ENCODE data around the gene HERPUD1. TPM values are rescaled to one million over a fixed set of nuclear protein-coding genes. Genes with fewer than 3 reads are reported as not detected.
"Not testable (repeated sequence)": the region's sequence is repeated elsewhere in the genome, so short reads cannot be mapped to it uniquely, and the experiment has no call there.

HERPUD1 gene
- total RNA-seq, 1 experiment from 2014 or later: 180 TPM

GRCh38 chr16:56930486-56931270 lies 1.3 kb upstream of the HERPUD1 start:
- DNase-seq (ENCODE audit: low read depth, low spot score): no peak
- in situ Hi-C loops (cut with HindIII; ENCODE audit: low pct_unique_long_range_greater_than_20kb, low sequenced_read_pairs): no loop called here

- peak; percentile 27 for DNase-seq (ENCODE audit: low read depth, low spot score)
- in situ Hi-C loops (cut with HindIII; ENCODE audit: low pct_unique_long_range_greater_than_20kb, low sequenced_read_pairs): no loop called here
Measured at GRCh38 chr16:56931271-56931891, 561 bp upstream of the HERPUD1 start.

GRCh38 chr16:56932721-56933619 lies 1.0 kb downstream of the HERPUD1 start:
- peak; percentile 69 for DNase-seq (ENCODE audit: low read depth, low spot score)
- in situ Hi-C loops (cut with HindIII; ENCODE audit: low pct_unique_long_range_greater_than_20kb, low sequenced_read_pairs): no loop called here

GRCh38 chr16:56933828-56934598 lies 2.1 kb downstream of the HERPUD1 start:
- no peak for DNase-seq (ENCODE audit: low read depth, low spot score)
- in situ Hi-C loops (cut with HindIII; ENCODE audit: low pct_unique_long_range_greater_than_20kb, low sequenced_read_pairs): no loop called here

GRCh38 chr16:56934599-56935145 lies 2.7 kb downstream of the HERPUD1 start:
- in situ Hi-C loops (cut with HindIII; ENCODE audit: low pct_unique_long_range_greater_than_20kb, low sequenced_read_pairs); DNase-seq (ENCODE audit: low read depth, low spot score): not testable (repeated sequence)

GRCh38 chr16:56935201-56935600 lies 3.3 kb downstream of the HERPUD1 start:
- in situ Hi-C loops (cut with HindIII; ENCODE audit: low pct_unique_long_range_greater_than_20kb, low sequenced_read_pairs): no loop called here
- no peak for DNase-seq (ENCODE audit: low read depth, low spot score)

GRCh38 chr16:56936491-56936890 lies 4.5 kb downstream of the HERPUD1 start:
- no peak for DNase-seq (ENCODE audit: low read depth, low spot score)

GRCh38 chr16:56936950-56937349 lies 5.0 kb downstream of the HERPUD1 start:
- DNase-seq (ENCODE audit: low read depth, low spot score): no peak
- in situ Hi-C loops (cut with HindIII; ENCODE audit: low pct_unique_long_range_greater_than_20kb, low sequenced_read_pairs): no loop called here

More at GRCh38 chr16:56936491-56936890, 4.5 kb downstream of the HERPUD1 start:
- in situ Hi-C loops (cut with HindIII; ENCODE audit: low pct_unique_long_range_greater_than_20kb, low sequenced_read_pairs): no loop called here

- in situ Hi-C loops (cut with HindIII; ENCODE audit: low pct_unique_long_range_greater_than_20kb, low sequenced_read_pairs): no loop called here
- DNase-seq (ENCODE audit: low read depth, low spot score): no peak
Measured at GRCh38 chr16:56938664-56939513, 6.9 kb downstream of the HERPUD1 start.

GRCh38 chr16:56939801-56940200 lies 7.9 kb downstream of the HERPUD1 start:
- in situ Hi-C loops (cut with HindIII; ENCODE audit: low pct_unique_long_range_greater_than_20kb, low sequenced_read_pairs): no loop called here
- DNase-seq (ENCODE audit: low read depth, low spot score): no peak

GRCh38 chr16:56941092-56941491 lies 9.2 kb downstream of the HERPUD1 start:
- no peak for DNase-seq (ENCODE audit: low read depth, low spot score)
- in situ Hi-C loops (cut with HindIII; ENCODE audit: low pct_unique_long_range_greater_than_20kb, low sequenced_read_pairs): no loop called here

- in situ Hi-C loops (cut with HindIII; ENCODE audit: low pct_unique_long_range_greater_than_20kb, low sequenced_read_pairs): no loop called here
- DNase-seq (ENCODE audit: low read depth, low spot score): no peak
Measured at GRCh38 chr16:56941856-56942331, 10.0 kb downstream of the HERPUD1 start.

- no peak for DNase-seq (ENCODE audit: low read depth, low spot score)
- in situ Hi-C loops (cut with HindIII; ENCODE audit: low pct_unique_long_range_greater_than_20kb, low sequenced_read_pairs): no loop called here
Measured at GRCh38 chr16:56943761-56944375, 11.9 kb downstream of the HERPUD1 start.

- DNase-seq (ENCODE audit: low read depth, low spot score): no peak
- in situ Hi-C loops (cut with HindIII; ENCODE audit: low pct_unique_long_range_greater_than_20kb, low sequenced_read_pairs): no loop called here
Measured at GRCh38 chr16:56944954-56945839, 13.3 kb downstream of the HERPUD1 start.

All from SK-MEL-5 (cell line).